HG02588 (cell line): ENCODE data around the gene HOXB7.

Source experiments
- ATAC-seq: cut with Tn5 transposase; IDR thresholded peaks from one replicate; pipeline ENCODE4 v1.9.1; 2021; ENCODE audit warnings: mild to moderate bottlenecking, moderate library complexity; ENCODE audit not compliant: unreplicated experiment

The HOXB7 gene

GRCh38 chr17:48596000-48596734 lies 14.7 kb downstream of the HOXB7 start:
- ATAC-seq, result no peak

- no peak for ATAC-seq
These were observed 15.4 kb downstream of the HOXB7 start for GRCh38 chr17:48595278-48595999.

GRCh38 chr17:48594538-48595277 lies 16.1 kb downstream of the HOXB7 start:
- ATAC-seq, result no peak

GRCh38 chr17:48593840-48594537 lies 16.8 kb downstream of the HOXB7 start:
- ATAC-seq, result no peak

DNA sequence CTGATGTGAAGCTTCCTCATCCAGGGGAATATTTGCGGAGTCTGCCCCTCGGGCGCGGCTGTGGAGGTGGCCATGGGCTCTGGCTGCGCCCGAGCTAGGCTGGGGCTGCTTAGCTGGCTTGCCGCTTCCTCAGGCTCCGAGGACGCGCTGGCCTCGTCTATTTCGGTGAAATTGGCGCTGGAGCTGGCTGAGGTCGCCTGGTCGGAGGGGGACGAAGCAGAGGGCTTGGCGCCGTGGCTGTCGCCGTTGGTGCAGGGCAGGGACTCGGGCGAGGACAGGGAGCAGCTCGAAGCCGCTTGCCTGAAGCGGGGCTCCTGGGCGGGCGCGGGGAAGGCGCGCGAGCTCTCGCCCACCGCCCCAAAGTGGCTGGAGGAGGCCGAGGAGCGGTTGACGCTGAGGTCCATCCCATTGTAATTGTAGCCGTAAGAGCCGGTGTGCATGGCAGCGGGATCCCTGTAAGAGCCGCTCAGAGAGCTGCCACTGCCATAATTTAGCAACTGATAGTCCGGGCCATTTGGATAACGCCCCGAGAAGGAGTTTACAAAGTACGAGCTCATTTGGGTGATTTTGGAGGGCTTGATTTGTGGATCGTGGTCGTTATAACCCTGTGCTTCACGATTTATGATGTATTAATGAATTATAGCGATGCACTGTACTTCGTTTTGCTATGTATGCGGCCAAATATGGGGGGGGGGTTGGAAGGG lies 17.5 kb downstream of the HOXB7 start, which contains the start of gene HOXB5:
Gene HOXB5 (minus strand): TSS at position 654 of the 704 bp plus-strand sequence. CDS start 97 bp downstream, at position 557.
- no peak for ATAC-seq

DNA sequence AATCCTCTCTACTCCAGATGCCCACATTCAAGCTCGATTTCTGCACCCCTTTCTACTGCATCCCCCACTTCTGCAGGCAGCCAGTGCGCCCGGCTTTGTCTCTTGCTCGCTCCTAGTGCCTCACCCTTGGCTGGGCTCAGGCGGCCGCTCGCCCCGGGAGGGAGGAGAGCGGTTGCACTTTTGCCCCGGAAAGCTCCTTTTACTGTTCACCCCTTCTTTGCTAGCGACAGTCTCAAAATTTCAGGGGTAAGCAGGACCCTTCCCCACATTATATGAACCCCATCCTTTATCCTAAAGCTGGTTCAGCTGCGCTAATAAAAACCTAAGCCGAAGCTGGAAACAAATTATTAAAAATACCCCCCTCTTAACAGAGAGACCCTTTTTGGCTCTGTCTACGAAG lies 18.2 kb downstream of the HOXB7 start:
- ATAC-seq, result no peak

- no peak for ATAC-seq
These were observed 18.7 kb downstream of the HOXB7 start for GRCh38 chr17:48592057-48592514.

DNA sequence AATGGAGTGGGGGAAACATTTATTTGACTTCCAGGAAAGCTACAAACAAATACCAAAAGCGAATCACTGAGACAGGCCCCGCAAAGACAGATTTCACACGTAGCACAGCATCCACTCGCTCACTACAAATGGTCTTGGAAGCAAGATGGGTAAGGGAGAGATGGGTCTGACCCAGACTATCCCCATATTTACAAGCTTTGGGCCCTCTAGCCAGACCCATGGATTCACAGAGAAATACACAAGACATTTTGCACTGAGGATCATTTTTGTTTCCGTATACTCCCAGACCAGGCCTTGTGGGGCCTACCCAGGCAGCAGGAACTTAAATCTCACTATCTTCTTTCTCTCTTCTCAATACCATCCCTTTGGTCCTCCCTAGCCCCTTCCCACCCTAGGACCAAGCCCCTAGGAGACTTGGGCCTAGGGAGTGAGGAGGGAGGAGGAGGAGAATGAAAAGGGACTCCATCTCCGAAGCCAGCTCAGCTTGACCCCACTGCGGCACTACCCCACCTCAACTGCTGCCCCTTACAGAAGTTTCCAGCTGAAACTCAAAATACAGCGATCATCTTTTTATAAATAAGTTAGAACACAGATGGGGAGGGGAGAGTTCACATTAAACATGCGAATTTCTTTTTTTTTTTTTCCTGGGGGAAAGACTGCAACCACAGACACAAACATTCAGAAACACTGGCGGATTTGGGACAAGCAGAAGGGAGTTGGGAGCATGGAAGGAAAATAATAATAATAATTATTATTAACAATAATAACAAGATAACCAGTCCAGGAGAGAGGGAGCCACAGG lies 19.4 kb downstream of the HOXB7 start:
- ATAC-seq, result no peak

GRCh38 chr17:48590607-48591161 lies 20.1 kb downstream of the HOXB7 start:
- no peak for ATAC-seq

DNA sequence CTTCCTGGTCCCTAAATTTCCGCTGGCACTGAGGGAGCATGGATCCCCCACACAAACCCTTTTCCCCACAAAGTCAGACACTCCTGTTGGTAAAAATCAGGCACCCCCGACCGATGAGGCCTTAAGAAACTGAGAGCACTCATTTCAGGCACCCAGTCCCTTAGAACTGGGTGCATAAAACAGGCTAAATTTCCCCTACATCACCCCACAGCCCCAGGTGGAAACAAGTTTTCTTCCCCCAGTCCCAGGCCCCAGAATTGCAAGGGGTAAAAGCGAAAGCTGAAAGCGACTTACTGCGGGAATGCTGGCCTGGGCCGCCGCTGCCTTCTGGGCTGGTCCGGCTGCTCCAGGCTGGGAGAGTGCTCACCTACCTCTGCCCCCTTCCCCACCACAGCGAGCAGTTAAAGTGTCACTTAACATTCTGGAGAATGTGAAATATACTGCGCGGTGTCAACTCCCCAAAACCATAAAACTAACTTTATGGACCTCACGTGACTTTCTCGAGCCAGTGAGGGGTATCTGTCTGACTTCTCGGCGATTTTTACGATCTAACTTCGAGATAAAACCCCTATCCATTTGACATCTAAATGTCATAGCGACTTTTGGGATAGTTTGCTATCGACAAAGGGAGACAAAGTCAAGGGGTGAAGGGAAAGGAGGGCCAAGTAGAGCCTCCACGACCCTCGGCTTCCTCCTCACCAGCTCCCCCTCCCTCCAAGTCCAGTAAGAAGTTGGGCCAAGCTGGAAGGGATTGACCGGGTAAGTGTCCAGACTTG lies 20.8 kb downstream of the HOXB7 start, which contains the start of gene HOXB3:
Gene HOXB3 (minus strand): TSS at position 411 of the 776 bp plus-strand sequence. CDS start 37,767 bp downstream, outside the sequence.
- ATAC-seq, result no peak

DNA sequence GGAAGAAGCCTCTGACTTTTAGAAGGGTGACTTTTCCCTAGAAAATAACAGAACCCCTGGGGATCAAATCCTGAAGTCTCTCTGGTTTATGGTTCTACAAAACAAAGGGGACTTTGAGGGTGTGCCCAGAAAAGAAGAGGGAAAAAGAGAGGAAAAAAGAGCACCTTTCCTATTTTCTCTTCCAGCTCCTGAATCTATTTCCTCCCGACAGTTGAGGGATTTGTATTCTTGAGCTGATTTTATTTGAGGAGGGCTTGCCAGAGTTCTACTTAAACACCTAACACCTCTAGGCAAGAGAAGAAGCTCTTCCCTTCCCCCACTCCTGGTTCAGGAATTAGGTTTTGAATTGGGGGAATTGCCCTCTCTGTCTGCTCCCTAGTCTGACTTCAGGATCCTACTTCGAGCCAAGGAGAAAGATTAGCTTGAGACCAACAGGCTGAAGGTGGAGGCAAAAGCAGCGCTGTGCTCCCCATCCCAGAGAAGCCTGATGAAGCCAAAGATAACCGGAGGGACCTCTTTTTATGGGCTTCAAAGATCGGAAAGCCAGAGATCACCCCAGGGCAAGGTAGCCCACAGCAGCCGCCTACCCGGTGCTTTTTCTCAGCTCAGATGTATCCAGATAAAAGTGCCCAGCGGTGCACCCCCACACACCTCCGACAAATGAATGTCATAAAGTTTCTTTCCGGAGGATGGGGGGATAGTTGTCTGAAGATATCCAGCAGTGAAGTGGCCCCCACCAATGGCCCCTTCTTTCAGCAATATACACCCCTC lies 21.6 kb downstream of the HOXB7 start:
- no peak for ATAC-seq

GRCh38 chr17:48588528-48588927 lies 22.3 kb downstream of the HOXB7 start:
- no peak for ATAC-seq

DNA sequence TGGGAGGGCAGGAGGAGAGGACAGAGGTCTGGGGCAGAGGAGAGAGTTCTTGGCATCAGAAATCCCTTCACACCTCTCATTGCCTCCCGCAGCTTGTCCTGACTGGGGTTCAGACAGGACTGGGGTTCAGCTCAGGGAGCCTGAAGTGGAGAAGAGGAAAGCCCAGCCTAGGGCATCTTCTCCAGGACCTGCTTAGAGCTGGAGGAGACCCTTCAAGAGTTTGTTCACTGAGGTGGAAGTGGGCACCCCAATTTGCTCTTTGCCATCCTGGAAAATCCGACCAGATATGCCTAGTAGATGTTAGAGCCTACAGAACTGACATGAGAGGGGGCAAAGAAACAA lies 22.8 kb downstream of the HOXB7 start:
- no peak for ATAC-seq

DNA sequence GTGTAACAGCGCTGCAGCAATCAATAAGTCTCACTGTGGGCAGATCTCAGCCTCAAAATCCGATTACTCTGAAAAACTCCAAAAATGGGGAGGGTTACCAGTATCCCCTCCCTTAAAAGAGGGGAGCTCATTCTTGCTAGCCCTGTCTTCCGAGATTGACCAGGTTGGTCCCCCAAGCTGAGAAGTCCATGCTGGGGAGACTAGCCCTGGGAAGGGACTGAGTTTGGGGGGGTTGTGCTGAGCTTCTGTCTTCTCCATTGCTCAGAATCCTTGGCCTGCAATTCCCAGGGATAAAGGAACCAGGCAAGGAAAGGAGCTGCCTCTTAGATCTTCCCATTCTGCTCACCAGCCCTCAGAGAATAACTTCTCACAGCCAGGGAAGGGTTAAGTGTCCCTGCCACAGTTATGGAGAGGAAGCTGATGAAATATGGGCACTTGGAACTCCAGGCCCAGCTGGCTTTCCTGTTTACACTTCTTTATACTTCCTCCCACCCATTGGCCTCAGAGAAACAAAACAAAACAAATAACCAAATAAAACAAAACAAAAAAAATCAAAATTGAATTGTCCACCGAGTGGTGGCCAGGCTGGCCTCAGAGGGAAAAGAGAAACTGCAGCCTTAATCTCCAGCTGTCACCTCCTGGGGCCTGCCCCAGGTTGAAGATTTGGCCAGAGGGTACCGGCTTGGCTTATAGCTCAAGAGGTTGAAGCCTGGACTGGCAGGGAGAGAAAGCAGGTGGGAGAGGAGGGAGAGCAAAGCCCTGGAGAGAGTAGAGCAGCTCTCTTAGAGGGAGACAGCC lies 23.3 kb downstream of the HOXB7 start:
- ATAC-seq, result no peak

GRCh38 chr17:48586355-48587258 lies 24.2 kb downstream of the HOXB7 start:
- ATAC-seq, result no peak

GRCh38 chr17:48584223-48584741 lies 26.5 kb downstream of the HOXB7 start:
- no peak for ATAC-seq
